ENCODE measurements around the gene ZNF384.

Gene ZNF384

DNA sequence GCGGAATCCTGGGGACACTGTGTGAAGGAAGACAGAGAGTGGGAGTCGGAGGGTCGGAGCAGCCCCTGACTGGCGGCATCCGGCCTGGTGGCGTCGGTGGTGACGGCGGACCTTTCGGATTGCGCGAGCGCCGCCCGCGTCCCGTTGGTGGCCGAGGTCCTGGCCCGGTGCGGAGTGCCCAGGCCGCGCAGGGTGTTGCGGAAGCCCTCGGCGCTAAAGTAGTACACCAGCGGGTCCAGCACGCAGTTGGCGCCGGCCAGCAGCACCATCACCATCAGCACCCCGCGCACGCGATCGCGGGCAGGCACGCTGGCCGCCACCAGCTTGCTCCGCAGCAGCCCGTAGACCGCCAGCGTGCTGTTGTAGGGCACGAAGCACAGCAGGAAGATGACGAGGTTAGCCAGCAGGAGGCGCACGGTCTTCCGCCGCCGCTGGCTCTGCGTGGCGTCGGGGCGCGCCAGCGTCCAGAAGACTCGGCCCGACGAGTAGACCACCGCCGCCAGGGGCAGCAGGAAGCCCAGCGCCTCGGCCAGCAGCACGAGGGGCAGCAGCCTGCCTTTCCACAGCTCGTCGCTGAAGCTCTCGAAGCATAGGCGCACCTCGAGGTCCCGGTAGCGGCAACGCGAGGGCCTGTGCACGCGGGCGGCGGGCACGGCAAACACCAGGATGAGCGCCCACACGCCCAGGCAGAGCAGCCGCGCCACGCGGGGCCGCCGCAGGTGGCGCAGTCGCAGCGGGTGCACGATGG lies 68.9 kb downstream of the ZNF384 start:
- no peak for DNase-seq (ENCODE audit: low spot score)

DNA sequence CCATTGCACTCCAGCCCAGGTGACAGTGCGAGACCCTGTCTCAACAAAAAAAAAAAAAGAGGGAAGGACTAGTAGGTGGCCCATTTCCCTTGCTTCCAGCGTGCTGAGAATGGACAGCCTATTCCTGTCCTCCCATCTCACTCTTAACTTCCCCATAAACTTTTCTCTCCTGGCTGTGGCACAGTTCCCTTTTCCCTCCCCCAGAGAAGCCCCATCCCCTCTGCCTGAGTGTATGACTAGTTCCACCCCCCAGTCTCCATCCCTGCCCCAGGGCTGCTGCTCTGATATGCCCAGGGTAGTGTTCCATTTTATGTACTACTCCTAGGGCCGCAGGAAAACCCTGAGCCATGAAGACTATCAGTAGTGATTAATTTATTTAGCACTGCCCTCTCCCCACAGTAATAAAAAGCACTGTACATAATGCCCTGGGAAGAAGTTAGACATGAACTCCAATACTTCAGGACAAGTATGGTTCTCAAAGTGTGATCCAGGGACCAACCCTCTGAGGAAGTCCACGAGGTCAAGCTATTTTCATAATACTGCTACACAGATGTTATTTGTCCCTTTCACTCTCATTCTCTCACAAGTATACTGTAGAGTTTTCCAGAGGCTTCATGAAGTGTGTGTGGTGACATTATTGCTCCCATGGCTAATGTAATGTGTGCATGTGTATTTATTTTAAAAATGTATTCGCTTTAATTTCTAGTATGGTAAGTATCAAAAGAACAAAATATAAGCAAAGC lies 70.5 kb downstream of the ZNF384 start:
- no peak for DNase-seq (ENCODE audit: low spot score)

Data from RKO (cell line).